HG03575 (cell line): ENCODE data around the gene MVB12B.

ENCODE experiments used
- ATAC-seq: cut with Tn5 transposase; IDR thresholded peaks from one replicate; pipeline ENCODE4 v1.9.1; 2021; ENCODE audit not compliant: unreplicated experiment, insufficient number of reproducible peaks, low FRiP score; ENCODE audit errors: extremely low read depth

MVB12B gene

GRCh38 chr9:126516936-126517832, 190.6 kb downstream of the MVB12B start:
- no peak for ATAC-seq

GRCh38 chr9:126517833-126518356, 191.3 kb downstream of the MVB12B start:
- ATAC-seq, result no peak

- no peak for ATAC-seq
Observed at GRCh38 chr9:126518763-126519162, 192.1 kb downstream of the MVB12B start.

- no peak for ATAC-seq
Observed at GRCh38 chr9:126519660-126520420, 193.2 kb downstream of the MVB12B start.

- no peak for ATAC-seq
Observed at GRCh38 chr9:126520453-126520852, 193.8 kb downstream of the MVB12B start.

GRCh38 chr9:126521089-126521488, 194.5 kb downstream of the MVB12B start:
- no peak for ATAC-seq

- ATAC-seq, result no peak
Observed at GRCh38 chr9:126521551-126521950, 194.9 kb downstream of the MVB12B start.

GRCh38 chr9:126521976-126522590, 195.5 kb downstream of the MVB12B start:
- ATAC-seq, result no peak

- ATAC-seq, result no peak
Observed at GRCh38 chr9:126522612-126523356, 196.2 kb downstream of the MVB12B start.

- ATAC-seq, result no peak
Observed at GRCh38 chr9:126523611-126524111, 197.0 kb downstream of the MVB12B start.

- no peak for ATAC-seq
Observed at GRCh38 chr9:126524353-126525077, 197.9 kb downstream of the MVB12B start.

- ATAC-seq, result no peak
Observed at GRCh38 chr9:126526218-126527108, 199.8 kb downstream of the MVB12B start.

- ATAC-seq, result no peak
Observed at GRCh38 chr9:126527109-126527825, 200.6 kb downstream of the MVB12B start.

GRCh38 chr9:126528111-126528510, 201.5 kb downstream of the MVB12B start:
- no peak for ATAC-seq

GRCh38 chr9:126528915-126529314, 202.3 kb downstream of the MVB12B start:
- ATAC-seq, result no peak

GRCh38 chr9:126531035-126531571, 204.5 kb downstream of the MVB12B start:
- ATAC-seq, result no peak
